Astrocyte of the spinal cord (primary cell): ENCODE results near the gene BCAS3.
"Not testable (repeated sequence)": the region's sequence is repeated elsewhere in the genome, so short reads cannot be mapped to it uniquely, and the experiment has no call there.

Experiments
- DNase-seq: peaks from one replicate; pipeline ENCODE4 v3.0.0; 2011; ENCODE audit warnings: low read depth, low spot score
- H3K4me3 ChIP-seq: 2 replicates; pipeline ENCODE4 v1.5.1; 2011; ENCODE audit warnings: low read depth, mild to moderate bottlenecking, low read length, moderate library complexity
- in situ Hi-C: cut with HindIII; loops from 2 replicates; pipeline ENCODE4 v1.10.0; 2017; ENCODE audit warnings: low sequenced_read_pairs
- TF ChIP-seq, protein P1 (sequence below): IDR thresholded peaks from 2 replicates; pipeline ENCODE4 v1.5.1; 2012; ENCODE audit warnings: low read depth, mild to moderate bottlenecking, low read length, inconsistent platforms

Gene BCAS3

DNA sequence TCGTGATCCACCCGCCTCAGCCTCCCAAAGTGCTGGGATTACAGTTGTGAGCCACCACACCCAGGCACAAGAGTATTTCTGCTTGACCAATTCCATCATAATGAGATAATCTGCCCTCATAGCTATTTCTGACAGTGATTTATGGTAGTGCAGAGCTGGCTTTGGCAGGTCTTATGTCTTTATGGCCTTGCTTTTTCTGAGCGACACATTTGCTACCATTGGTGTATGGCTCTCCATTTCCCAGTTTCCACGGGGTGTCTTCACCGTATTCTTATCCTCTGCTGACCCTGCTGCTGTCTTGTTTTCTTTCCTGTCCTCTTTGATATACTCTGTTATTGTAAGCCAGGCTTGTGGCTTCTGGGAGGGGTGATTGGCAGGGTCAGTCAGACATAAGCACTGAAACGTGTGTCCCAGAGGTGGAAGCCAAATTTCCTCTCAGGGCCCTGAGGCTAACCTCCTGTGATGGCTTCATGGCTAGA lies 560.8 kb downstream of the BCAS3 start:
- in situ Hi-C loops = no loop called here
- TF ChIP-seq, protein P1, sequence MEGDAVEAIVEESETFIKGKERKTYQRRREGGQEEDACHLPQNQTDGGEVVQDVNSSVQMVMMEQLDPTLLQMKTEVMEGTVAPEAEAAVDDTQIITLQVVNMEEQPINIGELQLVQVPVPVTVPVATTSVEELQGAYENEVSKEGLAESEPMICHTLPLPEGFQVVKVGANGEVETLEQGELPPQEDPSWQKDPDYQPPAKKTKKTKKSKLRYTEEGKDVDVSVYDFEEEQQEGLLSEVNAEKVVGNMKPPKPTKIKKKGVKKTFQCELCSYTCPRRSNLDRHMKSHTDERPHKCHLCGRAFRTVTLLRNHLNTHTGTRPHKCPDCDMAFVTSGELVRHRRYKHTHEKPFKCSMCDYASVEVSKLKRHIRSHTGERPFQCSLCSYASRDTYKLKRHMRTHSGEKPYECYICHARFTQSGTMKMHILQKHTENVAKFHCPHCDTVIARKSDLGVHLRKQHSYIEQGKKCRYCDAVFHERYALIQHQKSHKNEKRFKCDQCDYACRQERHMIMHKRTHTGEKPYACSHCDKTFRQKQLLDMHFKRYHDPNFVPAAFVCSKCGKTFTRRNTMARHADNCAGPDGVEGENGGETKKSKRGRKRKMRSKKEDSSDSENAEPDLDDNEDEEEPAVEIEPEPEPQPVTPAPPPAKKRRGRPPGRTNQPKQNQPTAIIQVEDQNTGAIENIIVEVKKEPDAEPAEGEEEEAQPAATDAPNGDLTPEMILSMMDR = no peak
- no peak overlapping the region for H3K4me3 ChIP-seq
- DNase-seq = no peak

DNA sequence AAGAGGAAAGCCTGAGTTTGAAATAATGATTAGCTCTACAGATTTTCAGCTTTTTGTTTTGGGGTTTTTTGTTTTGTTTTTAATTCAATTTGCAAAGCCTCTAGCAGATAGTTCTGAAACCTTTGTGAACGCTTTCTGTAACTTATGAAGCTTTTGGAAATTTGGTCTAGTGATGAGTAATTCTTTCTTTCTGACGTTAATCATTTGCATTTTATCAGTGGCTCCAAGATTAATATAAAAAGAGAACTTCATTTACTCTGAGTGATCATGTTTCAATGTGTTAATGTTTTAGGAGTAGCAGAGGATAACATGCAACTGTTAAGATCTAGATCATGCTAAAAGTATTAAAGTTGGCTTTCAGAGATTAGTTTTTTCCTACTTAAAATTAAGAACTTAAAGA lies 561.7 kb downstream of the BCAS3 start:
- in situ Hi-C loops = no loop called here
- TF ChIP-seq, protein P1 = no peak
- no peak overlapping the region for H3K4me3 ChIP-seq
- no peak for DNase-seq

DNA sequence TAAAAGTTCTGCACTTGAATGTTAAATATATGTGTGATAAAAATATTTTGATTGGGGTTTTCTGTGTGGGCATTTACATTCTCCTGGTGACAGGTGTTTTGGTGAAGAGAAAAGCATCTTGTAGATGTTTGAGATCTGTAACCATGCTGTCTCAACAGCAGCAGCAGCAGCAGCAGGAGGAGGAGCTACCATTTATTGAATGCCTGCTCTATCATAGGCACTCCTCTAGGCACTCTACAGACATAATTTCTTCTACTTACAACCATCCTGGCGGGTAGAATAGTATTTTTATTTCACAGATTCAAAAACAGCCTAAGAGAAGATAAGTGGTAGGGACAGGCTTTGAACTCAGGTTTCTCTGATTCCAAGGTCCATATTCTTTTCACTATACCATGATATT lies 562.3 kb downstream of the BCAS3 start:
- TF ChIP-seq, protein P1 = no peak
- H3K4me3 ChIP-seq = no peak overlapping the region
- in situ Hi-C loops = no loop called here
- DNase-seq = no peak

DNA sequence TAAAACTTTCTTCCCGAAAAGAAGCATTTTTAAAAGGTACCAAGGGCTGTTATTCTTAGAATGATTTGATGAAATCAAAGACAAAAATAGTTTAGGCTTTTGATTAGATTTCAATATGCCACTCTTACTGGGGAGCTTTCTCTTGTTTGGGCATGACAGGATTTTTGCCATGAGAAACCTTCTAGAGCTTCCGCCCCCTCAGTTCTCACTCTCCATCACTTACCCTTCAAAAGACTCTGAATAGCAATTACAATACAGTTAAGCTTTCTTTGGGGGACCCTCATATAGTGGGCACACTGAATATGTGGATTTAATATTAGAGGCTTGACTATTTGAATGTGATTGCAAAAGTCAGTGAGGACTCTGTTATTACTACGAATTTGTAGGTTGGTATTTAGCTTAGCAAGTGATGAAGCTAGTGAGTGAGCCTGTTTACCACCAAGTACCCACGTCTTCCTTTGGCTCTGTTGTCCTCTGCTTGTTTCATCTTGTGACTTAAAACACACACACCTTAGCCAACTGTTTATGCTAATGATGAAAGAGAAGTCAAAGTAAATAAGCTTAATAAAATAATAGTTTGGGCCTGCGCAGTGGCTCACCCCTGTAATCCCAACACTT lies 563.3 kb downstream of the BCAS3 start:
- DNase-seq = no peak
- in situ Hi-C loops = no loop called here
- TF ChIP-seq, protein P1 = no peak
- H3K4me3 ChIP-seq = no peak overlapping the region

DNA sequence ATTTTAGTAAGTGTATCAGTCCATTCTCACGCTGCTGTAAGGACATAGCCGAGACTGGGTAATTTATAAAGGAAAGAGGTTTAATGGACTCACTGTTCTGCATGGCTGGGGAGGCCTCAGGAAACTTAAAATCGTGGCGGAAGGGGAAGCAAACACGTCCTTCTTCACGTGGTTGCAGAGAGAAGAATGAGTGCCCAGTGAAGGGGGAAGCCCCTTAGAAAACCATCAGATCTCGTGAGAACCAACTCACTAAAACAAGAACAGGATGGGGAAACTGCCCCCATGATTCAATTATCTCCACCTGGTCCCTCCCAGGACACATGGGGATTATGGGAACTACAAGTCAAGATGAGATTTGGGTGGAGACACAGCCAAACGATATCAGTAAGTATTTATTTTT lies 567.3 kb downstream of the BCAS3 start:
- DNase-seq, in situ Hi-C loops, H3K4me3 ChIP-seq: not testable (repeated sequence)

DNA sequence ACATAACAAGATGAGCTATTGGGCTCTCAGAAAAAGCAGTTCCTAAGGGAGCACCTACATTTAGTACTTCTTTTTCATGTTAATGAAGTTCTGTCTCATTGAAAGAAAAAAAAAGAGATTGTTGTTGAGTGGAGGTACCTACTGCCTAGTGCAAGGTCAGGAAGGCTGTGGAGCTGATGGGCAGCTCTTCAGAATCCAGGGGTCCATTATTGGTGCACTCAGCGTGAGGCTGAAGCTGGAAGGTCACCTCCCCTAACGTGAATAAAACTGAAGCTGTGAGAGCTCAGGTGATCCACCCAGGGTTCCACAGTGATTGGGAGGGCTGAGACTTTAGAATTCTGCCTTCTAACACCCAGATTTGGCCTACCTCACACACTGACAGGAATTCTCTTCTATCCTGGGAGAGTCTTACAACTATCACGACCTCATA lies 568.1 kb downstream of the BCAS3 start:
- TF ChIP-seq, protein P1 = no peak
- H3K4me3 ChIP-seq = no peak overlapping the region
- DNase-seq = no peak
- in situ Hi-C loops = no loop called here

DNA sequence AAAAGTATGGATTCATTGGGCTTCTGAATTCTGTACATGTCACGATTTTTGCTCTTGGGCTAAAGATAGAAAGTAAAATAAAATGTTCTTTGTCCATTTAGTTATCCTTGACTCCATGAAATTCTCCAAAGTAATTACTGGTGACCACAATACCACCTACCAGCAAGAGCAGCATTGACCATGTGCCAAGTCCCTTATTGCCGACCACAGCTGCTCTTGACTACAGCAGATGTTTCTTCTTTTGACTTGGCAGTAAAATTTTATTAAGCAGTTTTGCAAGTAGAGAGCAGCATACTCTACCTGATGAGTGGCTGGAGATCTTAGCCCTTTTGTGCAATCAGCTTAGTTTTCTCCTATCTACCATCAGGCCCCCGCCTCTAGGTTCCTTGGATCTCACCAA lies 569.8 kb downstream of the BCAS3 start:
- in situ Hi-C loops = no loop called here
- H3K4me3 ChIP-seq = no peak overlapping the region
- TF ChIP-seq, protein P1 = no peak
- peak; percentile 97 for DNase-seq
